Loucy (cell line): ENCODE measurements around the gene KCNK3.

Experiments
- CTCF ChIP-seq: fragments of 200-600 bp; sonication (generic); conservative IDR thresholded peaks from 2 replicates; pipeline ENCODE4 v1.5.1; 2014; ENCODE audit warnings: mild to moderate bottlenecking, antibody characterized with exemption, low read length
- EZH2phosphoT487 ChIP-seq: fragments of 200-600 bp; IDR thresholded peaks from 2 replicates; pipeline ENCODE4 v1.6.1; 2018; ENCODE audit warnings: antibody characterized with exemption, mild to moderate bottlenecking, moderate library complexity, borderline replicate concordance

GRCh38 chr2:26727641-26728561 lies 35.4 kb downstream of the KCNK3 start:
- TF ChIP-seq CTCF (no peak), EZH2phosphoT487 (no peak)
